ENCODE measurements around the gene SLC22A9. TPM values are rescaled to one million over a fixed set of nuclear protein-coding genes. Genes with fewer than 3 reads are reported as not detected.
A peak's percentile ranks its signal among the peaks of the same experiment; 100 is the strongest.
"Not testable (repeated sequence)": the region's sequence is repeated elsewhere in the genome, so short reads cannot be mapped to it uniquely, and the experiment has no call there.

Gene SLC22A9
- total RNA-seq, 1 experiment from 2014 or later = not detected

- Histone ChIP-seq H3K4me3 (ENCODE audit: low read length) (no peak overlapping the region), H3K4me2 (ENCODE audit: low read length) (no peak overlapping the region), H3K4me1 (ENCODE audit: insufficient read depth, low read length) (no peaks in the 10 kb centered on the region), H3K27ac (ENCODE audit: low read length) (no peak overlapping the region), H3K36me3 (ENCODE audit: low read depth, low read length) (no peaks in the 10 kb centered on the region), H3K9me2 (replicated peaks; ENCODE audit: low read length) (no peaks in the 10 kb centered on the region), H3K9ac (ENCODE audit: low read length) (no peak overlapping the region), H3K79me2 (ENCODE audit: low read length) (no peaks in the 10 kb centered on the region), H3K27me3 (ENCODE audit: low read length) (peaks cover 31% of the 10 kb centered on the region), H4K20me1 (ENCODE audit: low read length) (no peaks in the 10 kb centered on the region), H2AFZ (ENCODE audit: low read length) (no peak overlapping the region), H3F3A (ENCODE audit: low read length, unreplicated experiment) (no peaks in the 10 kb centered on the region), H3K9me3 (ENCODE audit: low read length) (no peaks in the 10 kb centered on the region)
- DNase-seq = no peak
- intact Hi-C loops (cut with micrococcal nuclease) = no loop called here
- POLR2A ChIA-PET (ENCODE audit: unreplicated experiment) = no interaction called here
- no TSS peak for BruUV-seq (replicated peaks)
- no peak for TF ChIP-seq CTCF (conservative IDR thresholded peaks at IDR 0.05; ENCODE audit: low read depth, low read length)
- TF ChIP-seq EZH2phosphoT487 (IDR thresholded peaks at IDR 0.05; ENCODE audit: borderline replicate concordance, low read length) = no peak
- TF ChIP-seq EZH2 (IDR thresholded peaks at IDR 0.05; ENCODE audit: low read length, unreplicated experiment) = no peak
- ATAC-seq = no peak
- CTCF ChIA-PET = no interaction called here
Measured at GRCh38 chr11:63417174-63417852, 47.7 kb downstream of the SLC22A9 start.

GRCh38 chr11:63427971-63428508, 58.5 kb downstream of the SLC22A9 start:
- Histone ChIP-seq H3K4me1 (ENCODE audit: insufficient read depth, low read length) (no peaks in the 10 kb centered on the region), H3K27me3 (ENCODE audit: low read length) (peaks cover 13% of the 10 kb centered on the region; the same call in 1 of the 2 replicates), H3K79me2 (ENCODE audit: low read length) (no peaks in the 10 kb centered on the region), H3K9ac (ENCODE audit: low read length) (no peak overlapping the region), H3K4me2 (ENCODE audit: low read length) (no peak overlapping the region), H3K4me3 (ENCODE audit: low read length) (no peak overlapping the region), H3F3A (ENCODE audit: low read length, unreplicated experiment) (no peaks in the 10 kb centered on the region), H3K9me3 (ENCODE audit: low read length) (no peaks in the 10 kb centered on the region), H3K36me3 (ENCODE audit: low read depth, low read length) (no peaks in the 10 kb centered on the region), H3K27ac (ENCODE audit: low read length) (no peak overlapping the region), H4K20me1 (ENCODE audit: low read length) (no peaks in the 10 kb centered on the region), H2AFZ (ENCODE audit: low read length) (no peak overlapping the region), H3K9me2 (replicated peaks; ENCODE audit: low read length) (no peaks in the 10 kb centered on the region)
- ATAC-seq = no peak
- TF ChIP-seq CTCF (conservative IDR thresholded peaks at IDR 0.05; ENCODE audit: low read depth, low read length) (0 out of 2 replicates have a peak, but pooled peaks have one; percentile 13), EZH2phosphoT487 (IDR thresholded peaks at IDR 0.05; ENCODE audit: borderline replicate concordance, low read length) (no peak)
- no TSS peak for BruUV-seq (replicated peaks)
- no peak for DNase-seq
- POLR2A ChIA-PET (ENCODE audit: unreplicated experiment) = no interaction called here
- CTCF ChIA-PET = no interaction called here
- intact Hi-C loops (cut with micrococcal nuclease) = no loop called here

- BruUV-seq (replicated peaks); H3K4me1 ChIP-seq (ENCODE audit: insufficient read depth, low read length); DNase-seq; H4K20me1 ChIP-seq (ENCODE audit: low read length); ATAC-seq; H3K4me3 ChIP-seq (ENCODE audit: low read length); POLR2A ChIA-PET (ENCODE audit: unreplicated experiment); H3F3A ChIP-seq (ENCODE audit: low read length, unreplicated experiment); H3K79me2 ChIP-seq (ENCODE audit: low read length); CTCF ChIA-PET; H3K9ac ChIP-seq (ENCODE audit: low read length); H2AFZ ChIP-seq (ENCODE audit: low read length); H3K9me3 ChIP-seq (ENCODE audit: low read length); intact Hi-C loops (cut with micrococcal nuclease); H3K4me2 ChIP-seq (ENCODE audit: low read length); H3K9me2 ChIP-seq (replicated peaks; ENCODE audit: low read length); H3K36me3 ChIP-seq (ENCODE audit: low read depth, low read length); H3K27ac ChIP-seq (ENCODE audit: low read length): not testable (repeated sequence)
- H3K27me3 ChIP-seq (ENCODE audit: low read length) = peaks cover 24% of the 10 kb centered on the region; the same call in 1 of the 2 replicates
Measured at GRCh38 chr11:63430731-63431130, 61.1 kb downstream of the SLC22A9 start.

GRCh38 chr11:63435351-63435750, 65.8 kb downstream of the SLC22A9 start:
- H3K27ac ChIP-seq (ENCODE audit: low read length); CTCF ChIA-PET; DNase-seq; BruUV-seq (replicated peaks); H3K9me3 ChIP-seq (ENCODE audit: low read length); H3K4me3 ChIP-seq (ENCODE audit: low read length); H3K79me2 ChIP-seq (ENCODE audit: low read length); intact Hi-C loops (cut with micrococcal nuclease); H4K20me1 ChIP-seq (ENCODE audit: low read length); H3K4me2 ChIP-seq (ENCODE audit: low read length); H3K4me1 ChIP-seq (ENCODE audit: insufficient read depth, low read length); H3K36me3 ChIP-seq (ENCODE audit: low read depth, low read length); H3K9ac ChIP-seq (ENCODE audit: low read length); H3K9me2 ChIP-seq (replicated peaks; ENCODE audit: low read length); H3F3A ChIP-seq (ENCODE audit: low read length, unreplicated experiment); POLR2A ChIA-PET (ENCODE audit: unreplicated experiment); ATAC-seq; H2AFZ ChIP-seq (ENCODE audit: low read length): not testable (repeated sequence)
- peaks cover 18% of the 10 kb centered on the region; the same call in 1 of the 2 replicates for H3K27me3 ChIP-seq (ENCODE audit: low read length)

- H3K4me1 ChIP-seq (ENCODE audit: insufficient read depth, low read length); H3K79me2 ChIP-seq (ENCODE audit: low read length); H3K9ac ChIP-seq (ENCODE audit: low read length); BruUV-seq (replicated peaks); H3K36me3 ChIP-seq (ENCODE audit: low read depth, low read length); H3K9me2 ChIP-seq (replicated peaks; ENCODE audit: low read length); H4K20me1 ChIP-seq (ENCODE audit: low read length); H3F3A ChIP-seq (ENCODE audit: low read length, unreplicated experiment); H3K4me3 ChIP-seq (ENCODE audit: low read length); H3K4me2 ChIP-seq (ENCODE audit: low read length); ATAC-seq; H3K9me3 ChIP-seq (ENCODE audit: low read length); H3K27ac ChIP-seq (ENCODE audit: low read length); POLR2A ChIA-PET (ENCODE audit: unreplicated experiment); H2AFZ ChIP-seq (ENCODE audit: low read length); DNase-seq; intact Hi-C loops (cut with micrococcal nuclease); CTCF ChIA-PET: not testable (repeated sequence)
- H3K27me3 ChIP-seq (ENCODE audit: low read length) = peaks cover 18% of the 10 kb centered on the region; the same call in 1 of the 2 replicates
Measured at GRCh38 chr11:63435831-63436230, 66.2 kb downstream of the SLC22A9 start.
